Aorta (tissue), 5 donors: ENCODE results near the gene WNT1. TPM values are rescaled to one million over a fixed set of nuclear protein-coding genes. Genes with fewer than 3 reads are reported as not detected.

Experiments used
- ATAC-seq: fragments of 200-7000 bp; cut with Tn5 transposase; one replicate; pipeline ENCODE4 v1.9.1; 2022; ENCODE audit warnings: moderate library complexity; ENCODE audit not compliant: low FRiP score
- DNase-seq, 2 donors: peaks; one replicate each; pipeline ENCODE4 v3.0.0-alpha.2; 2020
- H3K27ac ChIP-seq, 2 donors: one replicate each; pipeline ENCODE4 v1.5.1; 2013; ENCODE audit warnings: low read length in 2 of 2, mild to moderate bottlenecking in 2 of 2, moderate library complexity in 2 of 2, control low read depth in 1 of 2, inconsistent platforms in 1 of 2, low read depth in 1 of 2
- H3K27me3 ChIP-seq, 2 donors: one replicate each; pipeline ENCODE4 v1.6.1; 2013; ENCODE audit warnings: control low read depth in 1 of 2, low read length in 1 of 2, mild to moderate bottlenecking in 1 of 2, moderate library complexity in 1 of 2; ENCODE audit not compliant: insufficient read depth in 2 of 2, control insufficient read depth in 1 of 2
- H3K36me3 ChIP-seq, 2 donors: one replicate each; pipeline ENCODE4 v1.6.1; 2013; ENCODE audit warnings: control low read depth in 1 of 2, low read length in 1 of 2, mild to moderate bottlenecking in 1 of 2; ENCODE audit not compliant: insufficient read depth in 2 of 2, control insufficient read depth in 1 of 2
- H3K4me1 ChIP-seq, 2 donors: one replicate each; pipeline ENCODE4 v1.6.1; 2013; ENCODE audit warnings: low read length in 2 of 2, control low read depth in 1 of 2, mild to moderate bottlenecking in 1 of 2, moderate library complexity in 1 of 2; ENCODE audit not compliant: insufficient read depth in 2 of 2, control insufficient read depth in 1 of 2
- H3K4me3 ChIP-seq, 2 donors: one replicate each; pipeline ENCODE4 v1.5.1; 2013; ENCODE audit warnings: low read length in 2 of 2, control low read depth in 1 of 2, mild to moderate bottlenecking in 1 of 2
- H3K9me3 ChIP-seq: one replicate; pipeline ENCODE4 v1.6.1; 2013; ENCODE audit warnings: mild to moderate bottlenecking, low read length; ENCODE audit not compliant: control insufficient read depth
- WGBS, 2 donors: extraction: QIAGEN DNeasy Blood & Tissue Kit; methylation state at CpG; one replicate each; pipeline ENCODE4 v1.1.7; 2013; 5-methylcytosine and 5-hydroxymethylcytosine counted together
- intact Hi-C, 2 donors: fragments of 100-400 bp; cut with DNase I; formaldehyde crosslinking; loops; one replicate each; pipeline versions ENCODE4 v1.14.2 to v1.15.0; 2022
- polyA plus RNA-seq, 2 donors: library from polyadenylated mRNA; stranded (reverse); fragments of 200-250 nt; gene quantifications; one replicate each; pipeline ENCODE4 v1.2.3, GENCODE V29; 2013
- total RNA-seq, 2 donors: library from RNA; stranded (reverse); fragmentation: NEBNext Ultra II Directional; extraction: Animal tissue kit (Norgen Biotek cat#: 25700); gene quantifications; one replicate each; pipeline ENCODE4 v1.2.1, GENCODE V29; 2021
- donor health status: healthy with polysubstance abuse.
- donor health status: Bipolar disorder and iron deficiency.
- donor health status: DM: no; HTN: no; CAD: no.
- donor health status: DM: no; HTN: no; CAD: no.
- donor health status: DM: yes; HTN: yes; CAD: no.

Gene WNT1
- total and polyA plus RNA-seq, 4 donors: not detected

DNA sequence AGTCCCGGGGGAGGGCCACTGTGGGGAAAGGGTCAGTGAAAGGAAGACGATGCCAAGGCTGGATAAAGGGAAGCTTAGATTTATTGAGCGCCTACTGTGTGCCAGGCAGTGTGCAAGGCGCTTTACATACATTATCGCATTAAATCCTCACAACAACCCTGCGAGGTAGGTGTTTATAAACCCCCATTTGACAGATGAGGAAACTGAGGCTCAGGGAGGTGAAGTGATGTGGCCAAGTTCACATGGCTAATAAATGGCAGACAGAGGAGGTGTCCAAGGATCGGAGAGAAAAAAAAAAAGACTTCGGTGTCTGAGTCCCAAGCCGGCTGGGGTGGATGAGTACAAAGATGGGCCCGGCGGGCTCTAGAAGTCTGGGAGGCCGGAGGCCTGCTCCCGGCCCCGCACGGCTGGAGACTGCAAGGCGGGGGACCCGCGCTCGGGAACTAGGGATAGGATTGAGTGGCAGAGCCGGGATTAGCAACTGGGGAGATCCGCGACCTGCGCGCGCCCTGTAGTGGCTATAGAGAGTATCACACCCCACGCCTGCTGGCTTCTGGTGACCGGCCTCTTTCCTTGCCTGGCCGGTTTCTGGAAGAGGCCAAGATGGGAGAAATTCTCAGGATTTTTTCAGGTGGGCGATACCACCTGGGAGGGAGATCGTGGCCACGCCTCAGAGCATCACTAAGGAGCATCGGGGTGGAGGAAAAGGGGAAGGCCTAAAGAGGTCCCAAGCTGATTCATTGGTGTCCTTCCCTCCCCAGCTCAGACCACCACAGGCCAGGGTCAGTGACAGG is 17.2 kb downstream of the WNT1 start:
- peak; percentile 88 to 92 for DNase-seq
- Histone ChIP-seq H3K4me1 (no peaks in the 10 kb centered on the region), H3K27me3 (no peaks in the 10 kb centered on the region), H3K27ac (no peak overlapping the region), H3K9me3 (no peaks in the 10 kb centered on the region), H3K4me3 (no peak overlapping the region), H3K36me3 (no peaks in the 10 kb centered on the region)
- peak; percentile 90 for ATAC-seq
- WGBS, 2 donors: 4 to 6% methylated on average over 32 of the region's 32 CpGs
- intact Hi-C loops: loop anchor here in 1 of 2 donors (10.0 kb wide), 1 partner anchor 140 kb away; the partner anchor contains the start of gene DDX23

GRCh38 chr12:48996794-48997718 is 18.9 kb downstream of the WNT1 start:
- DNase-seq: peak; percentile 85 to 93
- Histone ChIP-seq H3K4me1 (no peaks in the 10 kb centered on the region), H3K27me3 (no peaks in the 10 kb centered on the region), H3K4me3 (no peak overlapping the region), H3K27ac (no peak overlapping the region), H3K36me3 (peaks cover 0 to 4% of the 10 kb centered on the region in 2 donors), H3K9me3 (no peaks in the 10 kb centered on the region)
- WGBS, 2 donors: 18 to 21% methylated on average over 71 of the region's 71 CpGs
- peak; percentile 70 for ATAC-seq
- intact Hi-C loops: loop anchor here in 1 of 2 donors (10.0 kb wide), 1 partner anchor 142 kb away; the partner anchor contains the start of gene DDX23

- peak; percentile 23 for ATAC-seq
- peak in 1 of 2 donors; percentile 54 for DNase-seq
- Histone ChIP-seq H3K36me3 (peaks cover 0 to 8% of the 10 kb centered on the region in 2 donors), H3K4me1 (no peaks in the 10 kb centered on the region), H3K4me3 (peak overlapping the region; percentile 8 to 63), H3K9me3 (no peaks in the 10 kb centered on the region), H3K27me3 (no peaks in the 10 kb centered on the region), H3K27ac (no peak overlapping the region)
- intact Hi-C loops: loop anchor here in 1 of 2 donors (10.0 kb wide), 1 partner anchor 143 kb away; the partner anchor contains the start of gene DDX23
- 4% methylated on average over 43 to 57 of the region's 57 CpGs for WGBS, 2 donors
These were observed 19.8 kb downstream of the WNT1 start for GRCh38 chr12:48997719-48998496.

DNA sequence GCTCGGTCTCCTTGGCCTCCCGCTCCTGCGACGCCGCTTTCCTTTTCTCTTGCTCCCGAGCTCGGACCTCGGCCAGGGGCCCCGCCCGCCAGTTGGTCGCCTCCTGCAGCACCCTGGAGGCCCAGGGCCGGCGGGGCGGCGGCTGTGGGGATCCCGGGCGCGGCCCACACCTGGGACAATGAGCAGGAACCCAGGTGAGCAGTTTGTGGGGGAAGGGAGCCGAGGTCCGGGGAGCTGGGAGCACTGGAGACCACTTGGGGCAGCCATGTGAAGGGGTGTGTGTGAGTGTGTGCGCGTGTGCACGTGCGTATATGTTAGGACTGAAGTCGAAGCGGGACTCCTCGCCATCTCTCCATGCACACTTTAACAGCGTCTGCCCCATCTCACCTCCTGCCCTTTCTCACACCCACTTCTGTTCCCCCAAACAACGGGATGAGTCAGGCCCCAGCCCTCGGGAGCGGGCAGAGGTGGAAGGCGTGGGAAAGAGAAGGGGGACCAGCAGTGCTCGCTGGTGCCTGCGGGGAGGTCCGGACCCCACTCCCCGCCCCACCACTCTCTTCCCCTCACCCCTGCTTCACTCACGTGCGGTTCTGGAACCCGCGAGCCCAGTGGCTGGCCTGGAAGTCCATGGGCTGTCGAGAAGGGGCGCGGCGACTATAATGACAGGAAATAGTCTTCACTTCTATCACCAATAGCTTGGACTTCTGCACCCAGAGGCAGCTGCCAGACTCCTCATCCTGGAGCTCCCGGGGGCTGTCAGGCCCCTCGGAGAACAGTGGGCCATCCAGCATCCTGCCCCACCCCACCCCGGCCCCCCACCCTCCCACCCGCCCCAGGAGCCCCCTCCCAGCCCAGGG is 20.6 kb downstream of the WNT1 start:
- ATAC-seq (no peak), DNase-seq (no peak)
- WGBS, 2 donors: 1 to 2% methylated on average over 40 to 48 of the region's 48 CpGs
- intact Hi-C loops: loop anchor here in 1 of 2 donors (10.0 kb wide), 1 partner anchor 144 kb away; the partner anchor contains the start of gene DDX23
- Histone ChIP-seq H3K27me3 (no peaks in the 10 kb centered on the region), H3K4me3 (peak overlapping the region; percentile 8 to 63), H3K36me3 (peaks cover 0 to 13% of the 10 kb centered on the region in 2 donors), H3K9me3 (no peaks in the 10 kb centered on the region), H3K27ac (no peak overlapping the region), H3K4me1 (no peaks in the 10 kb centered on the region)

GRCh38 chr12:48999371-49000131 is 21.4 kb downstream of the WNT1 start, which contains the start of gene DDN:
Gene DDN, minus strand, starts transcription at chr12:48999375. Its CDS starts 88 bp downstream, at chr12:48999287.
- ATAC-seq: no peak
- Histone ChIP-seq H3K4me1 (no peaks in the 10 kb centered on the region), H3K27ac (no peak within 1 kb of the TSS), H3K9me3 (no peaks in the 10 kb centered on the region), H3K27me3 (no peaks in the 10 kb centered on the region), H3K4me3 (peak within 1 kb of the TSS; percentile 8 to 63), H3K36me3 (peaks cover 4 to 15% of the 10 kb centered on the region in 2 donors)
- intact Hi-C loops: loop anchor here in 1 of 2 donors (10.0 kb wide), 1 partner anchor 145 kb away; the partner anchor contains the start of gene DDX23
- 1 to 2% methylated on average over 19 to 30 of the region's 30 CpGs for WGBS, 2 donors
- peak in 1 of 2 donors; percentile 56 for DNase-seq

DNA sequence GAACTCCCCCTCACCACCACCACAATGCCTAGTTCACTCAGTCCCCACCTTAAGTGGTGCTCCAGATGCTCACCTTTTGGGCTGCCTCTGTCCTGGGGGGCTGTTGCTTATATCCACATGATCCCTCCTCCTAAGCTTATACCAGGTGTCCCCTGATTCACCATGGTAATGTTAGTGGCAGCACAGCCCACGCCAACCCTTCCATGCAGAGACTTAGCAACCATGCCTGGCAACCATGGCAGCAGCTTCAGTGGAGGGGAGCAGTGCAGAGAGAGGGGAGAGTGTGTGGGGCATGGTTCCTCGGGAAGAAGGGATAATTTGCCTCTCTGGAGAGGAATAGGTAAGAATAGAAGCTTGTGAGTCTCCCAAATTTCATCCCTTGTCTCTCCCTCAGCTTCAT is 22.2 kb downstream of the WNT1 start:
- peaks cover 6 to 21% of the 10 kb centered on the region in 2 donors for H3K36me3 ChIP-seq
- no peaks in the 10 kb centered on the region for H3K27me3 ChIP-seq
- H3K4me3 ChIP-seq: no peak overlapping the region

GRCh38 chr12:49008943-49009342 is 30.8 kb downstream of the WNT1 start:
- intact Hi-C loops: no loop called here
- H3K4me1 ChIP-seq: no peaks in the 10 kb centered on the region
- 93 to 100% methylated on average over 1 of the region's 1 CpG for WGBS, 2 donors
- peaks cover 6 to 10% of the 10 kb centered on the region in 2 donors for H3K36me3 ChIP-seq
- DNase-seq (no peak), ATAC-seq (no peak)
- H3K27ac ChIP-seq: no peak overlapping the region
- peaks cover 0 to 3% of the 10 kb centered on the region in 2 donors for H3K27me3 ChIP-seq
- H3K4me3 ChIP-seq: no peak overlapping the region
- no peaks in the 10 kb centered on the region for H3K9me3 ChIP-seq

More for the DNA sequence above, 22.2 kb downstream of the WNT1 start:
- Histone ChIP-seq H3K9me3 (no peaks in the 10 kb centered on the region), H3K4me1 (no peaks in the 10 kb centered on the region), H3K27ac (no peak overlapping the region)
- DNase-seq (peak in 1 of 2 donors; percentile 27), ATAC-seq (no peak)
- intact Hi-C loops: no loop called here
- 89 to 100% methylated on average over 2 of the region's 2 CpGs for WGBS, 2 donors
